Lower leg skin (tissue), 4 donors: ENCODE results near the gene ADAMTS14. TPM values are rescaled to one million over a fixed set of nuclear protein-coding genes. Genes with fewer than 3 reads are reported as not detected.

Experiments
- DNase-seq, 2 donors: peaks; one replicate each; pipeline ENCODE4 v3.0.0-alpha.2; 2019; ENCODE audit warnings: low spot score in 2 of 2
- H3K4me3 ChIP-seq: fragments of 200-600 bp; sonication (generic); 2 replicates; pipeline ENCODE4 v1.5.1; 2017; ENCODE audit warnings: mild to moderate bottlenecking, low read depth; ENCODE audit not compliant: poor library complexity, severe bottlenecking
- CTCF ChIP-seq, 3 donors: fragments of 450-650 bp; IDR thresholded peaks; one replicate each; pipeline ENCODE4 v1.5.1; 2016; ENCODE audit warnings: antibody characterized with exemption in 3 of 3, mild to moderate bottlenecking in 3 of 3, moderate library complexity in 2 of 3
- POLR2A ChIP-seq, 2 donors: fragments of 450-650 bp; IDR thresholded peaks; one replicate each; pipeline ENCODE4 v1.6.1; 2016 to 2017; ENCODE audit warnings: antibody characterized with exemption in 2 of 2, mild to moderate bottlenecking in 1 of 2, moderate library complexity in 1 of 2
- WGBS, 2 donors: methylation state at CpG; one replicate each; pipeline ENCODE4 v1.1.5; 2018; 5-methylcytosine and 5-hydroxymethylcytosine counted together
- intact Hi-C: fragments of 100-400 bp; cut with DNase I; formaldehyde crosslinking; loops from one replicate; pipeline ENCODE4 v1.15.0; 2023; ENCODE audit warnings: low total_unique reads
- total RNA-seq, 4 donors: library from RNA; depleted of rRNA; stranded (reverse); fragments of >200 nt; gene quantifications; one replicate each; pipeline ENCODE4 v1.1.0, GENCODE V29; 2016

Gene ADAMTS14
- total RNA-seq, 4 donors from 2014 or later: 0.22 to 1.0 (median 0.34) TPM; not detected in 1

GRCh38 chr10:70803775-70804420 is 131.6 kb downstream of the ADAMTS14 start:
- intact Hi-C loops: no loop called here
- no peak overlapping the region for H3K4me3 ChIP-seq
- WGBS, 2 donors: 46 to 69% methylated on average over 2 of the region's 2 CpGs
- peak in 1 of 2 donors; percentile 59 for DNase-seq
- TF ChIP-seq CTCF (IDR thresholded peaks at IDR 0.05): no peak
- no peak for TF ChIP-seq POLR2A (IDR thresholded peaks at IDR 0.05)

- no peak for DNase-seq
- no peak overlapping the region for H3K4me3 ChIP-seq
- 43 to 53% methylated on average over 2 of the region's 2 CpGs for WGBS, 2 donors
- intact Hi-C loops: no loop called here
- TF ChIP-seq POLR2A (IDR thresholded peaks at IDR 0.05) (no peak), CTCF (IDR thresholded peaks at IDR 0.05) (no peak)
These were observed 132.1 kb downstream of the ADAMTS14 start for GRCh38 chr10:70804421-70804808.

GRCh38 chr10:70805619-70806215 is 133.4 kb downstream of the ADAMTS14 start:
- 95 to 97% methylated on average over 3 of the region's 3 CpGs for WGBS, 2 donors
- DNase-seq: no peak
- intact Hi-C loops: no loop called here
- no peak overlapping the region for H3K4me3 ChIP-seq
- TF ChIP-seq POLR2A (IDR thresholded peaks at IDR 0.05) (no peak), CTCF (IDR thresholded peaks at IDR 0.05) (no peak)

GRCh38 chr10:70806841-70807240 is 134.5 kb downstream of the ADAMTS14 start:
- TF ChIP-seq POLR2A (IDR thresholded peaks at IDR 0.05): no peak
- TF ChIP-seq CTCF (IDR thresholded peaks at IDR 0.05): no peak
- intact Hi-C loops: no loop called here
- no peak overlapping the region for H3K4me3 ChIP-seq
- DNase-seq: no peak
- 94 to 100% methylated on average over 1 of the region's 1 CpG for WGBS, 2 donors

- intact Hi-C loops: no loop called here
- TF ChIP-seq POLR2A (IDR thresholded peaks at IDR 0.05): no peak
- no peak for TF ChIP-seq CTCF (IDR thresholded peaks at IDR 0.05)
- WGBS, 2 donors: 83 to 84% methylated on average over 3 of the region's 3 CpGs
- no peak for DNase-seq
- no peak overlapping the region for H3K4me3 ChIP-seq
These were observed 135.2 kb downstream of the ADAMTS14 start for GRCh38 chr10:70807556-70807955.
